Endothelial cell (in vitro differentiated cells): ENCODE data around the gene IGF2BP3. TPM values are rescaled to one million over a fixed set of nuclear protein-coding genes. Genes with fewer than 3 reads are reported as not detected.

ENCODE experiments used
- DNase-seq: peaks from one replicate; pipeline ENCODE4 v3.0.0; 2021; ENCODE audit warnings: low spot score
- H3K27ac Mint-ChIP-seq: one replicate; pipeline ENCODE4 v1.8.0; 2021; ENCODE audit warnings: mixed read lengths, inconsistent platforms; ENCODE audit not compliant: unreplicated experiment
- H3K27me3 Mint-ChIP-seq: one replicate; pipeline ENCODE4 v1.8.0; 2021; ENCODE audit warnings: mild to moderate bottlenecking, moderate library complexity, mixed read lengths, inconsistent platforms; ENCODE audit not compliant: unreplicated experiment
- H3K36me3 Mint-ChIP-seq: one replicate; pipeline ENCODE4 v1.8.0; 2021; ENCODE audit warnings: mild to moderate bottlenecking, low read depth, mixed read lengths, inconsistent platforms; ENCODE audit not compliant: unreplicated experiment
- H3K4me1 Mint-ChIP-seq: one replicate; pipeline ENCODE4 v1.8.0; 2021; ENCODE audit warnings: mild to moderate bottlenecking, mixed read lengths, inconsistent platforms; ENCODE audit not compliant: unreplicated experiment
- H3K4me3 Mint-ChIP-seq: one replicate; pipeline ENCODE4 v1.8.0; 2021; ENCODE audit warnings: mild to moderate bottlenecking, mixed read lengths, inconsistent platforms; ENCODE audit not compliant: unreplicated experiment
- H3K9me3 Mint-ChIP-seq: one replicate; pipeline ENCODE4 v1.8.0; 2021; ENCODE audit warnings: mixed read lengths, inconsistent platforms; ENCODE audit not compliant: unreplicated experiment
- CTCF ChIP-seq: fragments of 200-600 bp; sonication (generic); IDR thresholded peaks from one replicate; pipeline ENCODE4 v1.5.0; 2021; ENCODE audit warnings: antibody characterized with exemption; ENCODE audit not compliant: unreplicated experiment
- total RNA-seq: library from RNA; stranded (reverse); fragmentation: NEBNext Ultra II Directional; extraction: Animal tissue kit (Norgen Biotek cat#: 25700); gene quantifications from one replicate; pipeline ENCODE4 v1.2.1, GENCODE V29; 2021; ENCODE audit not compliant: unreplicated experiment

IGF2BP3 gene
- total RNA-seq, 1 donor from 2014 or later, result 92.8 TPM

DNA sequence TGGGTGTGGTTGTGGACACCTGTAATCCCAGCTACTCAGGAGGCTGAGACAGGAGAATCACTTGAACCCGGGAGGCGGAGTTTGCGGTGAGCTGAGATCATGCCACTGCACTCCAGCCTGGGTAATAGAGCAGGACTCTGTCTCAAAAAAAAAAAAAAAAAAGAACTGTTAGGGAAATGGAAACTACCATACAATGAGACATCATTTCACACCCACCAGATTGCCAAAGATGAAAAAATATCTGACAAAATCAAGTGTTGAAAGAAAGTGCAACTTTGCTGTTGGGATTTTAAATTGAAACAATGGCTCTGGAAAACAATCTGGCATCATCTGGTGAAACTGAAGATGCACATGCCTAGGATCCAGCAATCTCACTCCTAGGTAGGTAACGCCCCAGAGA is 187.2 kb downstream of the IGF2BP3 start:
- no peaks in the 10 kb centered on the region for H3K36me3 Mint-ChIP-seq
- peaks cover 2% of the 10 kb centered on the region for H3K27me3 Mint-ChIP-seq
- no peak for TF ChIP-seq CTCF
- H3K4me3 Mint-ChIP-seq, result no peak overlapping the region
- no peak overlapping the region for H3K27ac Mint-ChIP-seq
- H3K9me3 Mint-ChIP-seq, result no peaks in the 10 kb centered on the region
- no peak for DNase-seq
- H3K4me1 Mint-ChIP-seq, result no peaks in the 10 kb centered on the region

GRCh38 chr7:23279819-23280525 is 190.3 kb downstream of the IGF2BP3 start:
- TF ChIP-seq CTCF, result no peak
- no peaks in the 10 kb centered on the region for H3K9me3 Mint-ChIP-seq
- peaks cover 3% of the 10 kb centered on the region for H3K27me3 Mint-ChIP-seq
- H3K4me1 Mint-ChIP-seq, result no peaks in the 10 kb centered on the region
- H3K36me3 Mint-ChIP-seq, result no peaks in the 10 kb centered on the region
- no peak overlapping the region for H3K27ac Mint-ChIP-seq
- DNase-seq, result no peak
- H3K4me3 Mint-ChIP-seq, result no peak overlapping the region

GRCh38 chr7:23277359-23277989 is 192.8 kb downstream of the IGF2BP3 start:
- Mint-ChIP-seq H3K4me3 (no peak overlapping the region), H3K27ac (no peak overlapping the region), H3K36me3 (no peaks in the 10 kb centered on the region), H3K27me3 (peaks cover 3% of the 10 kb centered on the region), H3K9me3 (no peaks in the 10 kb centered on the region), H3K4me1 (no peaks in the 10 kb centered on the region)
- TF ChIP-seq CTCF, result peak; percentile 56
- DNase-seq, result peak; percentile 64

GRCh38 chr7:23276947-23277346 is 193.3 kb downstream of the IGF2BP3 start:
- TF ChIP-seq CTCF, result no peak
- no peak for DNase-seq
- Mint-ChIP-seq H3K27me3 (peaks cover 5% of the 10 kb centered on the region), H3K4me1 (no peaks in the 10 kb centered on the region), H3K4me3 (no peak overlapping the region), H3K9me3 (no peaks in the 10 kb centered on the region), H3K36me3 (no peaks in the 10 kb centered on the region), H3K27ac (no peak overlapping the region)

DNA sequence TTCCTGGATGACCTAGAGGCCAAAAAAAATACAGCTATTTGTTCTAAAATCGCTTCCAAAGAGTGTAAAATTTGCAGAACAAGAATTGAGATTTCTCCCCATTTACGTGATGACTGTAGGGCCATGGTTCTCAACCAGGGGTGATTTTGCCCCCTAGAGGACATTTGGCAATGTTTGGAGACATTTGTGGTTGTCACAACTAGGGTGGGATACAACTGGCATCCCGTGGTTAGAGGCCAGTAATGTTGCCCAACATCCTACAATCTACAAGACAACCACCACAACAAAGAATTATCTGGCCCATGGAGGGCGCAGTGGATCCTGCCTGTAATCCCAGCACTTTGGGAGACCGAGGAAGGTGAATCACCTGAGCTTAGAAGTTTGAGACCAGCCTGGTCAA is 193.9 kb downstream of the IGF2BP3 start:
- peak; percentile 11 for DNase-seq
- Mint-ChIP-seq H3K27ac (no peak overlapping the region), H3K4me1 (no peaks in the 10 kb centered on the region)

More for the DNA sequence above, 193.9 kb downstream of the IGF2BP3 start:
- Mint-ChIP-seq H3K4me3 (no peak overlapping the region), H3K9me3 (no peaks in the 10 kb centered on the region), H3K36me3 (no peaks in the 10 kb centered on the region), H3K27me3 (peaks cover 5% of the 10 kb centered on the region)
- TF ChIP-seq CTCF, result peak; percentile 45
